Measurements from ENCODE around the gene TRABD2A.

The TRABD2A gene

DNA sequence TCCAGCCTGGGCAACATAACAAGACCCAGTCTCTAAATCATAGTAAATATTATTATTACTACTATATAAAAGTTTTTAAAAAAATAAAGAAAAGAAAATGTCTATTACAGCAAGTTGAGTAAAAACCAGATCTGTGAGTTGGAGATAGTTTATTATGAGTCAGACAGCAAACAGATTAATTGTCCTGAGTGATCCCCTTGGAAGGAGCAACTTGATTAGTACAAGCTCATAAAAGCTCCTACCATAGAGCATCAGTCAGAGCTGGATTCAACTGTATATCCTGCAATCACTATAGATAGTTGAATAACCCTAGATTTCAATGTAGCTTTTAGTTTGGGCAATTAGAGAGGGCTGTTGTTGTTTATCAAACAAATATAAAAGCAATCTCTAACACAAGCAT, 84.1 kb downstream of the TRABD2A start:
- H3K27ac ChIP-seq (ENCODE audit: low read length, poor library complexity, severe bottlenecking), result no peak overlapping the region
- no peaks in the 10 kb centered on the region for H3K27me3 ChIP-seq (ENCODE audit: control insufficient read depth in 1 of 2, insufficient read depth in 1 of 2, low read length in 2 of 2)
- H3K9me3 ChIP-seq (ENCODE audit: control insufficient read depth, low read length), result peaks cover under 1% of the 10 kb centered on the region
- H3K18ac ChIP-seq (ENCODE audit: low read depth in 1 of 2, low read length in 2 of 2), result no peak overlapping the region
- no peak overlapping the region for H2BK12ac ChIP-seq (ENCODE audit: low read length in 2 of 2)
- no peak for DNase-seq
- H3K4ac ChIP-seq (ENCODE audit: low read depth in 1 of 2, low read length in 2 of 2), result no peak overlapping the region
- no peak overlapping the region for H3K4me3 ChIP-seq (ENCODE audit: insufficient read depth in 1 of 2, low read depth in 1 of 2, low read length in 2 of 2)
- H3K4me1 ChIP-seq (ENCODE audit: control insufficient read depth, insufficient read depth, low read depth, low read length), result no peaks in the 10 kb centered on the region
- H3K14ac ChIP-seq (ENCODE audit: low read length in 2 of 2), result no peak overlapping the region
- H4K8ac ChIP-seq (ENCODE audit: low read length), result no peak overlapping the region
- H3K4me2 ChIP-seq (ENCODE audit: low read length, poor library complexity, severe bottlenecking), result no peak overlapping the region
- no peaks in the 10 kb centered on the region for H3K36me3 ChIP-seq (ENCODE audit: control insufficient read depth in 1 of 2, insufficient read depth in 2 of 2, low read depth in 1 of 2, low read length in 2 of 2)
- H2BK5ac ChIP-seq (ENCODE audit: low read depth, low read length, poor library complexity, severe bottlenecking), result no peak overlapping the region
- H2AK5ac ChIP-seq (ENCODE audit: low read length, severe bottlenecking), result no peak overlapping the region
- H2AFZ ChIP-seq (ENCODE audit: low read depth, low read length), result no peak overlapping the region
- H4K91ac ChIP-seq (ENCODE audit: low read length), result no peak overlapping the region
- H2BK120ac ChIP-seq (ENCODE audit: low read depth, low read length), result no peak overlapping the region
- H3K9ac ChIP-seq (ENCODE audit: low read length), result no peak overlapping the region
- no peak overlapping the region for H2BK15ac ChIP-seq (ENCODE audit: low read depth, poor library complexity, severe bottlenecking)
- H3K79me1 ChIP-seq (replicated peaks; ENCODE audit: low read length, poor library complexity, severe bottlenecking), result no peaks in the 10 kb centered on the region
- no peak overlapping the region for H3K23ac ChIP-seq (ENCODE audit: low read length in 2 of 2)

DNA sequence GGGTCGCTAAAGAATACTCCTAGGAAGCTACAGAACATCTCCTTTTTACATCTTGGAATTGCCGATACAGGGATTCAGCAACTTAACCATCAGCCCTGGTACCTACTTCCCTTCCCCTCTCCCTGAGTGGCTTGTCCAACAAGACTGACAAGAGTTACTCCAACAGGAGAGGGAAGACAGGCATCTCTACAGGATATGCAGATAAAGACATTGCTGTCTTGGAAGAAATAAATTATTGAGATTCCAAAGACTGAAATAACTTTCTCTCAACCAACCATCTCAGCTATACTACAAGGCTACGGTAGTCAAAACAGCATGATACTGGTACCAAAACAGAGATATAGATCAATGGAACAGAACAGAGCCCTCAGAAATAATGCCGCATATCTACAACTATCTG, 87.2 kb downstream of the TRABD2A start:
- Histone ChIP-seq H3K4me2 (ENCODE audit: low read length, poor library complexity, severe bottlenecking) (no peak overlapping the region), H3K9me3 (ENCODE audit: control insufficient read depth, low read length) (no peaks in the 10 kb centered on the region), H3K27ac (ENCODE audit: low read length, poor library complexity, severe bottlenecking) (no peak overlapping the region), H3K14ac (ENCODE audit: low read length in 2 of 2) (no peak overlapping the region), H2BK12ac (ENCODE audit: low read length in 2 of 2) (no peak overlapping the region), H3K4me3 (ENCODE audit: insufficient read depth in 1 of 2, low read depth in 1 of 2, low read length in 2 of 2) (no peak overlapping the region), H2AK5ac (ENCODE audit: low read length, severe bottlenecking) (no peak overlapping the region), H2BK5ac (ENCODE audit: low read depth, low read length, poor library complexity, severe bottlenecking) (no peak overlapping the region), H4K8ac (ENCODE audit: low read length) (no peak overlapping the region), H3K79me1 (replicated peaks; ENCODE audit: low read length, poor library complexity, severe bottlenecking) (no peaks in the 10 kb centered on the region), H2AFZ (ENCODE audit: low read depth, low read length) (no peak overlapping the region), H3K36me3 (ENCODE audit: control insufficient read depth in 1 of 2, insufficient read depth in 2 of 2, low read depth in 1 of 2, low read length in 2 of 2) (no peaks in the 10 kb centered on the region), H3K23ac (ENCODE audit: low read length in 2 of 2) (no peak overlapping the region), H2BK120ac (ENCODE audit: low read depth, low read length) (no peak overlapping the region), H3K4ac (ENCODE audit: low read depth in 1 of 2, low read length in 2 of 2) (no peak overlapping the region), H3K27me3 (ENCODE audit: control insufficient read depth in 1 of 2, insufficient read depth in 1 of 2, low read length in 2 of 2) (no peaks in the 10 kb centered on the region), H3K18ac (ENCODE audit: low read depth in 1 of 2, low read length in 2 of 2) (no peak overlapping the region), H3K4me1 (ENCODE audit: control insufficient read depth, insufficient read depth, low read depth, low read length) (no peaks in the 10 kb centered on the region), H4K91ac (ENCODE audit: low read length) (no peak overlapping the region), H3K9ac (ENCODE audit: low read length) (no peak overlapping the region), H2BK15ac (ENCODE audit: low read depth, poor library complexity, severe bottlenecking) (no peak overlapping the region)
- WGBS, result 94% methylated on average over 2 of the region's 4 CpGs
- no peak for DNase-seq

DNA sequence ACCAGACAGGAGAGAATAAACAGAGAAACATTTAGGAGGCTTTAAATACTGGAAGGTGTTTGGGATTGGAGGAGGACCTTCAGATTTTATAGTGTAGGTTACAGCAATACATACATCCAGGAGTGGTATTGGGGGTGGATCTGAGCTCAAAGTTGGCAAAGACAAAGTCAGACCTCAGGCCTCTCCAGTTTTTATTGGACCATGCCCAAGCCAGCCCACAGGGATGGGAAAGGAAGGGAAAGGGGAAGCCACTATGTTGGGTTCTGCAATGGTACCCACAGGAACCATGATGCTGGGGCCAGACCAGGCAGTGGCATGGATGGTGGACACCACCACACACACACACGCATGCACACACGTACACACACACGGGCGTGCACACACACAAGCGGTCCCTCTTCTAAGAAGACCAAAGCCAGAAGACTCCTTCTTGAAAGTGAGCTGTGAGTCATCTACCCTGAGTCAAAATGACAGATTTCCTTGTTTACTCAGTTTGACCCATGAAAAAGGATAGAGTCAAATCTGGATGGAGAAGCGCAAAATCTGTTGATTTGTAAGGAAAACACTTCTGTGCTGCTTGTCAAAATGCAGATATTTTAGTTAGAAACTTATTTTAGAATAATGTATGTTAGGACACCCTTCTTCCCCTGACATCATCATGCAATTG, 87.9 kb downstream of the TRABD2A start:
- Histone ChIP-seq H3K4ac (ENCODE audit: low read depth in 1 of 2, low read length in 2 of 2) (no peak overlapping the region), H3K27me3 (ENCODE audit: control insufficient read depth in 1 of 2, insufficient read depth in 1 of 2, low read length in 2 of 2) (no peaks in the 10 kb centered on the region), H2BK15ac (ENCODE audit: low read depth, poor library complexity, severe bottlenecking) (no peak overlapping the region), H3K9me3 (ENCODE audit: control insufficient read depth, low read length) (no peaks in the 10 kb centered on the region), H3K79me1 (replicated peaks; ENCODE audit: low read length, poor library complexity, severe bottlenecking) (no peaks in the 10 kb centered on the region), H3K27ac (ENCODE audit: low read length, poor library complexity, severe bottlenecking) (no peak overlapping the region), H3K4me2 (ENCODE audit: low read length, poor library complexity, severe bottlenecking) (no peak overlapping the region), H4K8ac (ENCODE audit: low read length) (no peak overlapping the region), H3K4me1 (ENCODE audit: control insufficient read depth, insufficient read depth, low read depth, low read length) (no peaks in the 10 kb centered on the region), H3K23ac (ENCODE audit: low read length in 2 of 2) (no peak overlapping the region), H3K36me3 (ENCODE audit: control insufficient read depth in 1 of 2, insufficient read depth in 2 of 2, low read depth in 1 of 2, low read length in 2 of 2) (no peaks in the 10 kb centered on the region), H3K4me3 (ENCODE audit: insufficient read depth in 1 of 2, low read depth in 1 of 2, low read length in 2 of 2) (no peak overlapping the region), H2BK12ac (ENCODE audit: low read length in 2 of 2) (no peak overlapping the region), H3K9ac (ENCODE audit: low read length) (no peak overlapping the region), H2AK5ac (ENCODE audit: low read length, severe bottlenecking) (no peak overlapping the region), H2AFZ (ENCODE audit: low read depth, low read length) (no peak overlapping the region), H3K18ac (ENCODE audit: low read depth in 1 of 2, low read length in 2 of 2) (peak overlapping the region in 1 of 2 experiments; percentile 70), H2BK120ac (ENCODE audit: low read depth, low read length) (no peak overlapping the region), H3K14ac (ENCODE audit: low read length in 2 of 2) (no peak overlapping the region), H4K91ac (ENCODE audit: low read length) (no peak overlapping the region), H2BK5ac (ENCODE audit: low read depth, low read length, poor library complexity, severe bottlenecking) (no peak overlapping the region)
- DNase-seq, result peak; percentile 19
- WGBS, result 92% methylated on average over 6 of the region's 6 CpGs

DNA sequence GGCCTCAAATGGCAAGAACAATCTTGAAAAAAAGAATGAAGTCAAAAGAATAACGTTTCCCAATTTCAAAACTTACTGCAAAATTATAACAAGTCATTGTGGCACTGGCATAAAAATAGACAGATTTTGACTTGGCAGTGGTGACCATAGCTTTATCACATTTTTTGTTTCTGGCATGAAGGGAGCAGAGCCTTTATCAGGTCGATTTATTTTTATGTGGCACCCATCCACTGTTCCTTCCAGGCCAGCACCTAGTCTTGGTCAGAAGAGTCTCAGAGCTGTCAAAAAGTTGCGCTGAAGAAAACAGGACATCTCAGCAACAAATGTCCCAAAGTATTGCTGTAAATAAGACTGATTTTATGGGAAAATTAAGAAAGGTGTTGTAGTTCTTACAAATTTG, 92.4 kb downstream of the TRABD2A start:
- WGBS, result 63% methylated on average over 2 of the region's 3 CpGs
- Histone ChIP-seq H3K9me3 (ENCODE audit: control insufficient read depth, low read length) (no peaks in the 10 kb centered on the region), H3K18ac (ENCODE audit: low read depth in 1 of 2, low read length in 2 of 2) (no peak overlapping the region), H3K14ac (ENCODE audit: low read length in 2 of 2) (no peak overlapping the region), H3K4me2 (ENCODE audit: low read length, poor library complexity, severe bottlenecking) (no peak overlapping the region), H2BK15ac (ENCODE audit: low read depth, poor library complexity, severe bottlenecking) (no peak overlapping the region), H3K79me1 (replicated peaks; ENCODE audit: low read length, poor library complexity, severe bottlenecking) (no peaks in the 10 kb centered on the region), H3K36me3 (ENCODE audit: control insufficient read depth in 1 of 2, insufficient read depth in 2 of 2, low read depth in 1 of 2, low read length in 2 of 2) (no peaks in the 10 kb centered on the region), H4K8ac (ENCODE audit: low read length) (no peak overlapping the region), H3K23ac (ENCODE audit: low read length in 2 of 2) (no peak overlapping the region), H3K27me3 (ENCODE audit: control insufficient read depth in 1 of 2, insufficient read depth in 1 of 2, low read length in 2 of 2) (no peaks in the 10 kb centered on the region), H3K4me3 (ENCODE audit: insufficient read depth in 1 of 2, low read depth in 1 of 2, low read length in 2 of 2) (no peak overlapping the region), H2BK120ac (ENCODE audit: low read depth, low read length) (no peak overlapping the region), H3K4me1 (ENCODE audit: control insufficient read depth, insufficient read depth, low read depth, low read length) (no peaks in the 10 kb centered on the region), H3K27ac (ENCODE audit: low read length, poor library complexity, severe bottlenecking) (no peak overlapping the region), H4K91ac (ENCODE audit: low read length) (no peak overlapping the region), H2BK12ac (ENCODE audit: low read length in 2 of 2) (no peak overlapping the region), H3K4ac (ENCODE audit: low read depth in 1 of 2, low read length in 2 of 2) (no peak overlapping the region), H2BK5ac (ENCODE audit: low read depth, low read length, poor library complexity, severe bottlenecking) (no peak overlapping the region), H2AFZ (ENCODE audit: low read depth, low read length) (no peak overlapping the region), H2AK5ac (ENCODE audit: low read length, severe bottlenecking) (no peak overlapping the region), H3K9ac (ENCODE audit: low read length) (no peak overlapping the region)
- DNase-seq, result no peak

All from mesenchymal stem cell (in vitro differentiated cells and primary cell).